SU-DHL-6 (cell line): ENCODE data around the gene BANP.

Experiments used
- H2AFZ ChIP-seq: fragments of 200-600 bp; sonication (generic); 2 replicates; pipeline ENCODE4 v1.6.1; 2014; ENCODE audit warnings: low read depth, mild to moderate bottlenecking, moderate library complexity, mixed read lengths, antibody characterized with exemption, low read length; ENCODE audit not compliant: severe bottlenecking
- H3F3A ChIP-seq: fragments of 200-600 bp; shearing (Covaris generic); 2 replicates; pipeline ENCODE4 v1.6.0; 2016; ENCODE audit warnings: antibody characterized with exemption, mild to moderate bottlenecking; ENCODE audit not compliant: insufficient read depth
- H3K27ac ChIP-seq: fragments of 200-600 bp; sonication (generic); 2 replicates; pipeline ENCODE4 v1.5.1; 2016; ENCODE audit warnings: low read depth, mild to moderate bottlenecking, low read length, moderate library complexity, mixed read lengths
- H3K27me3 ChIP-seq: fragments of 200-600 bp; sonication (generic), shearing (Covaris generic); 2 replicates; pipeline ENCODE4 v1.6.0; 2014; ENCODE audit warnings: mild to moderate bottlenecking, low read length
- H3K36me3 ChIP-seq: fragments of 200-600 bp; sonication (generic); 2 replicates; pipeline ENCODE4 v1.6.1; 2014; ENCODE audit warnings: mild to moderate bottlenecking, low read length, mixed read lengths
- H3K4me2 ChIP-seq: fragments of 300-600, 200-600 bp; shearing (Covaris generic), sonication (generic); 2 replicates; pipeline ENCODE4 v1.6.0; 2014; ENCODE audit warnings: low read length, low read depth, mild to moderate bottlenecking; ENCODE audit not compliant: poor library complexity, severe bottlenecking
- H3K4me3 ChIP-seq: fragments of 200-600 bp; sonication (generic); 2 replicates; pipeline ENCODE4 v1.5.1; 2014; ENCODE audit warnings: antibody characterized with exemption, low read length, mild to moderate bottlenecking, mixed read lengths; ENCODE audit not compliant: insufficient read depth, poor library complexity, severe bottlenecking
- H3K79me2 ChIP-seq: fragments of 200-600 bp; sonication (generic); 2 replicates; pipeline ENCODE4 v1.6.1; 2014; ENCODE audit warnings: mild to moderate bottlenecking, low read length, moderate library complexity; ENCODE audit not compliant: insufficient read depth
- H3K9ac ChIP-seq: fragments of 200-600 bp; sonication (generic); 2 replicates; pipeline ENCODE4 v1.7.0; 2014; ENCODE audit warnings: mild to moderate bottlenecking, low read length
- H3K9me2 ChIP-seq: fragments of 200-600 bp; sonication (generic); replicated peaks from 2 replicates; pipeline ENCODE4 v1.6.1; 2014; ENCODE audit warnings: low read length; ENCODE audit not compliant: insufficient read depth
- H3K9me3 ChIP-seq: fragments of 200-600 bp; sonication (generic); 2 replicates; pipeline ENCODE4 v1.6.1; 2014; ENCODE audit warnings: low read length, mixed read lengths; ENCODE audit not compliant: insufficient read depth
- H4K20me1 ChIP-seq: fragments of 200-600 bp; sonication (generic); 2 replicates; pipeline ENCODE4 v1.6.1; 2014; ENCODE audit warnings: low read depth, mild to moderate bottlenecking, antibody characterized with exemption, low read length, moderate library complexity, mixed read lengths
- CTCF ChIP-seq: fragments of 200-600 bp; sonication (generic); IDR thresholded peaks from one replicate; pipeline ENCODE4 v1.5.1; 2017; ENCODE audit warnings: antibody characterized with exemption, mild to moderate bottlenecking, low read length, moderate library complexity; ENCODE audit not compliant: insufficient read depth, poor library complexity, severe bottlenecking
- EZH2phosphoT487 ChIP-seq: fragments of 200-600 bp; sonication (generic), shearing (Covaris generic); conservative IDR thresholded peaks from 2 replicates; pipeline ENCODE4 v1.6.1; 2018; ENCODE audit warnings: mild to moderate bottlenecking, antibody characterized with exemption, low read length, moderate library complexity, mixed read lengths

BANP gene

GRCh38 chr16:88048985-88049384 lies 97.8 kb downstream of the BANP start:
- H2AFZ ChIP-seq: no peak overlapping the region
- no peak overlapping the region for H3K4me3 ChIP-seq
- H3K4me2 ChIP-seq: no peak overlapping the region
- H3K27me3 ChIP-seq: no peaks in the 10 kb centered on the region
- H3K36me3 ChIP-seq: no peaks in the 10 kb centered on the region
- H3K9me2 ChIP-seq: no peaks in the 10 kb centered on the region
- no peaks in the 10 kb centered on the region for H3K79me2 ChIP-seq
- H3K27ac ChIP-seq: no peak overlapping the region
- TF ChIP-seq EZH2phosphoT487 (no peak), CTCF (no peak)
- no peaks in the 10 kb centered on the region for H4K20me1 ChIP-seq
- no peak overlapping the region for H3K9ac ChIP-seq
- H3F3A ChIP-seq: peaks cover 20% of the 10 kb centered on the region
- no peaks in the 10 kb centered on the region for H3K9me3 ChIP-seq

GRCh38 chr16:88049561-88050545 lies 98.6 kb downstream of the BANP start:
- Histone ChIP-seq H3F3A (peaks cover 12% of the 10 kb centered on the region), H3K4me3 (no peak overlapping the region), H3K9me2 (no peaks in the 10 kb centered on the region), H3K79me2 (no peaks in the 10 kb centered on the region), H3K27ac (no peak overlapping the region), H3K9me3 (no peaks in the 10 kb centered on the region), H3K4me2 (no peak overlapping the region), H3K9ac (no peak overlapping the region), H3K27me3 (no peaks in the 10 kb centered on the region), H2AFZ (no peak overlapping the region), H4K20me1 (no peaks in the 10 kb centered on the region), H3K36me3 (no peaks in the 10 kb centered on the region)
- no peak for TF ChIP-seq CTCF
- no peak for TF ChIP-seq EZH2phosphoT487

GRCh38 chr16:88050952-88051660 lies 99.9 kb downstream of the BANP start:
- peaks cover 3% of the 10 kb centered on the region; the same call in 1 of the 2 replicates for H3F3A ChIP-seq
- no peaks in the 10 kb centered on the region for H3K79me2 ChIP-seq
- H3K27ac ChIP-seq: no peak overlapping the region
- no peak overlapping the region for H2AFZ ChIP-seq
- H3K4me2 ChIP-seq: no peak overlapping the region
- no peaks in the 10 kb centered on the region for H3K9me2 ChIP-seq
- no peak overlapping the region for H3K4me3 ChIP-seq
- H3K9ac ChIP-seq: no peak overlapping the region
- H3K27me3 ChIP-seq: no peaks in the 10 kb centered on the region
- no peaks in the 10 kb centered on the region for H3K36me3 ChIP-seq
- no peaks in the 10 kb centered on the region for H3K9me3 ChIP-seq
- no peak for TF ChIP-seq EZH2phosphoT487
- no peak for TF ChIP-seq CTCF
- no peaks in the 10 kb centered on the region for H4K20me1 ChIP-seq
